HEK293T (cell line): ENCODE results near the gene PSMG1.

Experiments used
- BHLHE40 ChIP-seq: fragments of 450-650 bp; IDR thresholded peaks from 2 replicates; pipeline ENCODE4 v1.6.1; 2016; ENCODE audit warnings: mild to moderate bottlenecking, moderate library complexity, borderline replicate concordance
- FOXM1 ChIP-seq: fragments of 450-650 bp; IDR thresholded peaks from 2 replicates; pipeline ENCODE4 v1.6.1; 2017; ENCODE audit warnings: mild to moderate bottlenecking, borderline replicate concordance
- HDGF ChIP-seq: fragments of 450-650 bp; IDR thresholded peaks from 2 replicates; pipeline ENCODE4 v1.6.1; 2017; ENCODE audit warnings: antibody characterized with exemption, borderline replicate concordance
- NFRKB ChIP-seq: fragments of 450-650 bp; IDR thresholded peaks from 2 replicates; pipeline ENCODE4 v1.6.1; 2016; ENCODE audit warnings: mild to moderate bottlenecking, moderate library complexity
- SP1 ChIP-seq: fragments of 450-650 bp; IDR thresholded peaks from 2 replicates; pipeline ENCODE4 v1.6.1; 2017
- SUZ12 ChIP-seq: fragments of 450-650 bp; IDR thresholded peaks from 2 replicates; pipeline ENCODE4 v1.6.1; 2016; ENCODE audit warnings: mild to moderate bottlenecking

GRCh38 chr21:39136711-39137110 is 46.5 kb downstream of the PSMG1 start:
- no peak for TF ChIP-seq NFRKB
- TF ChIP-seq SP1 = no peak
- no peak for TF ChIP-seq HDGF
- TF ChIP-seq FOXM1 = no peak
- TF ChIP-seq SUZ12 = no peak
- no peak for TF ChIP-seq BHLHE40
